Measurements from ENCODE around the gene CNPY1. TPM values are rescaled to one million over a fixed set of nuclear protein-coding genes. Genes with fewer than 3 reads are reported as not detected.

The CNPY1 gene
- total and polyA plus RNA-seq, 9 of the 15 experiments (the other 6 are each of a cell fraction or from before 2014, with no cell fraction given): not detected

DNA sequence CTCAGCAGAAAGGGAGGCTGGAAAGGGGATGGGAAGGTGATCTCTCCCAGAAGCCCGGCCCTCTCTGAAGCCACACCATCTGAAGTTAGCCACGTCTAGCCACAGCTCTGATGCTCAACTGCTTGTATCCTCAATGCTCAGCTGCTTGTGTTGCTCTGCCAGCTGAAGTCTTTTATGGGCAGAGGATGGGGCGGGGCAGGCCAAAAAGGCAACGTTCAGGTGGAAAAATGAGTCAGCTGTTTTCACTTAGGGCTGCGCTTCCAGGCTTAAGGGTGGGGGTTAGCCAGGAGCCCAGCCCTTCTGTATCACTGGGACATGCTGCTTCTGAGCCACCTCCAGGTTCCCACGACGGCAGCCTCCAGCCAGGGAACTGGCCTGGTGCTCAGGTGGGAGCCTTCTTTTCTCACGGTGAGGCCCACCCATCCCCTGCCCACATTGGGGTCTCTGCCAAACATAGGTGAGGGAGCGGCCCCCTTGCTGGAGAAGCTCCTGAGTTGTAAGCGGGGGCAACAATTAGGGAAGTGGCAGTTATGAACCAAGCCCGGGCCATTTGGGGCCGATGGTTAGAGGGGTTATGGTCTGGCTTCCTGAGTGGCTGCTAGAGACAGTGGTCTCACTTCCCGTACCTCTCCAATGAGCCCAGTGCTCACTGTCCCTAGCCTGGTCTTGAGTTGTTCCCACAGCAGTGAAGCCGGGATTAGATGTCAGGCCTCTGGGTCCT lies 44.9 kb upstream of the CNPY1 start (continued):
- no peak for TF ChIP-seq ZNF444 (CRISPR knock-in tag; IDR thresholded peaks at IDR 0.05)
- TF ChIP-seq KLF10 (CRISPR knock-in tag; IDR thresholded peaks at IDR 0.05): no peak
- no peak for TF ChIP-seq ZNF699 (CRISPR knock-in tag; IDR thresholded peaks at IDR 0.05; ENCODE audit: insufficient replicate concordance)
- TF ChIP-seq ZNF778 (CRISPR knock-in tag; IDR thresholded peaks at IDR 0.05): no peak
- no peak for TF ChIP-seq TAF7 (tag; IDR thresholded peaks at IDR 0.05)
- no peak for TF ChIP-seq FIP1L1 (IDR thresholded peaks at IDR 0.05; ENCODE audit: low read depth, low read length, poor library complexity, severe bottlenecking)
- TF ChIP-seq FOXA3 (CRISPR knock-in tag; conservative IDR thresholded peaks at IDR 0.05 in 1 of 2, IDR thresholded peaks at IDR 0.05 in 1 of 2): no peak
- no peak for TF ChIP-seq ZNF124 (CRISPR knock-in tag; IDR thresholded peaks at IDR 0.05)
- TF ChIP-seq NFE2 (IDR thresholded peaks at IDR 0.05; ENCODE audit: low read depth): peak; percentile 80
- no peak for TF ChIP-seq ILK (tag; IDR thresholded peaks at IDR 0.05; ENCODE audit: borderline replicate concordance, low read depth)
- TF ChIP-seq ZNF830 (CRISPR knock-in tag; IDR thresholded peaks at IDR 0.05): no peak
- TF ChIP-seq XRCC3 (IDR thresholded peaks at IDR 0.05): no peak
- TF ChIP-seq, protein P1, sequence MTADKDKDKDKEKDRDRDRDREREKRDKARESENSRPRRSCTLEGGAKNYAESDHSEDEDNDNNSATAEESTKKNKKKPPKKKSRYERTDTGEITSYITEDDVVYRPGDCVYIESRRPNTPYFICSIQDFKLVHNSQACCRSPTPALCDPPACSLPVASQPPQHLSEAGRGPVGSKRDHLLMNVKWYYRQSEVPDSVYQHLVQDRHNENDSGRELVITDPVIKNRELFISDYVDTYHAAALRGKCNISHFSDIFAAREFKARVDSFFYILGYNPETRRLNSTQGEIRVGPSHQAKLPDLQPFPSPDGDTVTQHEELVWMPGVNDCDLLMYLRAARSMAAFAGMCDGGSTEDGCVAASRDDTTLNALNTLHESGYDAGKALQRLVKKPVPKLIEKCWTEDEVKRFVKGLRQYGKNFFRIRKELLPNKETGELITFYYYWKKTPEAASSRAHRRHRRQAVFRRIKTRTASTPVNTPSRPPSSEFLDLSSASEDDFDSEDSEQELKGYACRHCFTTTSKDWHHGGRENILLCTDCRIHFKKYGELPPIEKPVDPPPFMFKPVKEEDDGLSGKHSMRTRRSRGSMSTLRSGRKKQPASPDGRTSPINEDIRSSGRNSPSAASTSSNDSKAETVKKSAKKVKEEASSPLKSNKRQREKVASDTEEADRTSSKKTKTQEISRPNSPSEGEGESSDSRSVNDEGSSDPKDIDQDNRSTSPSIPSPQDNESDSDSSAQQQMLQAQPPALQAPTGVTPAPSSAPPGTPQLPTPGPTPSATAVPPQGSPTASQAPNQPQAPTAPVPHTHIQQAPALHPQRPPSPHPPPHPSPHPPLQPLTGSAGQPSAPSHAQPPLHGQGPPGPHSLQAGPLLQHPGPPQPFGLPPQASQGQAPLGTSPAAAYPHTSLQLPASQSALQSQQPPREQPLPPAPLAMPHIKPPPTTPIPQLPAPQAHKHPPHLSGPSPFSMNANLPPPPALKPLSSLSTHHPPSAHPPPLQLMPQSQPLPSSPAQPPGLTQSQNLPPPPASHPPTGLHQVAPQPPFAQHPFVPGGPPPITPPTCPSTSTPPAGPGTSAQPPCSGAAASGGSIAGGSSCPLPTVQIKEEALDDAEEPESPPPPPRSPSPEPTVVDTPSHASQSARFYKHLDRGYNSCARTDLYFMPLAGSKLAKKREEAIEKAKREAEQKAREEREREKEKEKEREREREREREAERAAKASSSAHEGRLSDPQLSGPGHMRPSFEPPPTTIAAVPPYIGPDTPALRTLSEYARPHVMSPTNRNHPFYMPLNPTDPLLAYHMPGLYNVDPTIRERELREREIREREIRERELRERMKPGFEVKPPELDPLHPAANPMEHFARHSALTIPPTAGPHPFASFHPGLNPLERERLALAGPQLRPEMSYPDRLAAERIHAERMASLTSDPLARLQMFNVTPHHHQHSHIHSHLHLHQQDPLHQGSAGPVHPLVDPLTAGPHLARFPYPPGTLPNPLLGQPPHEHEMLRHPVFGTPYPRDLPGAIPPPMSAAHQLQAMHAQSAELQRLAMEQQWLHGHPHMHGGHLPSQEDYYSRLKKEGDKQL (CRISPR knock-in tag; IDR thresholded peaks at IDR 0.05; ENCODE audit: borderline replicate concordance): no peak
- no peak for TF ChIP-seq SMC3 (conservative IDR thresholded peaks at IDR 0.05; ENCODE audit: insufficient read depth, low read depth, low read length)
- no peak for TF ChIP-seq ZKSCAN3 (CRISPR knock-in tag; IDR thresholded peaks at IDR 0.05)

Data from K562 (cell line).